Activated T-helper 1 cell treated with anti-CD3 and anti-CD28 coated beads, Interleukin-2, amount 50 U/mL, for 16 hours (primary cell): Measurements from ENCODE around the gene FUBP3.
"Not testable (repeated sequence)": the region's sequence is repeated elsewhere in the genome, so short reads cannot be mapped to it uniquely, and the experiment has no call there.

Experiments used
- DNase-seq, 2 donors: peaks; one replicate each; pipeline ENCODE4 v3.0.0-alpha.2; 2020; ENCODE audit warnings: low read depth in 1 of 2, low spot score in 1 of 2

The FUBP3 gene

DNA sequence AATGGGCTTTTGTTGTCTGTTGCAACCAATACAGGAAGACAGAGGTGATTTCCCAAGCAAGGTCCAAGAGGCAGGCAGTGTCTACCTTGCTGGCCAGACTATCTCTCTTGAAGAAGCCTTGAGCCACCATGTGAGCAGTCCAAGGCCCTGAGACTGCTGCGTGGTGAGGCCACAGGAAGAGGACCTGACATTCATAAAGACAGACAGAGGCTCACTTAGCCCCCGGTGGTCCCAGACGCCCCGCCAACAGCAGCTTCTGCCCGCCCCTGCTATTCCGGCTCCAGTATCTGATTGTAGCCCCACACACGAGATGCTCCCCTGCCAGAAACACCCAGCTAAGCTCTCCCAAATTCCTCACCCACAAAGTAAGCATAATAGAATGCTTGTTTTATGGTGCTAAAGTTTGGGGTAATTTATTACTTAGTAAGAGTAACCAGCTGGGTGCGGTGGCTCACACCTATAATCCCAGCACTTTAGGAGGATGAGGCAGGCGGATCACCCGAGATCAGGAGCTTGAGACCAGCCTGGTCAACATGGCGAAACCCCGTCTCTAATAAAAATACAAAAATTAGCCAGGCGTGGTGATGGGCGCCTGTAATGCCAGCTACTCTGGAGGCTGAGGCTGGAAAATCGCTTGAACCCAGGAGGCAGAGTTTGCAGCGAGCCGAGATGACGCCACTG lies 22.8 kb upstream of the FUBP3 start:
- DNase-seq = no peak

DNA sequence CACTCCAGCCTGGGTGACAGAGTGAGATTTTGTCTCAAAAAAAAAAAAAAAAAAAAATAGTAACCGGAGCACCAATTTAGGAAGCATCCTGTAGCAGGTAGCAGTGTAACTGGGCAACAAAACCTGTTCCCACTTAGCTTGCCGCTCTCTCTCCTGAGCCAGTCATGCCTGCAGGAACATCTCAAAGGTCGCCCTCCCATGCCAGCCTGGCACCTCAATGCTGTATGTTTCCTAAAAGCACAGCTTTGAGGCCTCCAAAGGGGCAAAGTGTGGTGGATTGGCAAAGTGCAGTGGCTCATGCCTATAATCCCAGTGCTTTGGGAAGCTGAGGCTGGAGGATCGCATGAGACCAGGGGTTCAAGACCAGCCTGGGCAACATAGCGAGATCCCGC lies 22.3 kb upstream of the FUBP3 start:
- no peak for DNase-seq

DNA sequence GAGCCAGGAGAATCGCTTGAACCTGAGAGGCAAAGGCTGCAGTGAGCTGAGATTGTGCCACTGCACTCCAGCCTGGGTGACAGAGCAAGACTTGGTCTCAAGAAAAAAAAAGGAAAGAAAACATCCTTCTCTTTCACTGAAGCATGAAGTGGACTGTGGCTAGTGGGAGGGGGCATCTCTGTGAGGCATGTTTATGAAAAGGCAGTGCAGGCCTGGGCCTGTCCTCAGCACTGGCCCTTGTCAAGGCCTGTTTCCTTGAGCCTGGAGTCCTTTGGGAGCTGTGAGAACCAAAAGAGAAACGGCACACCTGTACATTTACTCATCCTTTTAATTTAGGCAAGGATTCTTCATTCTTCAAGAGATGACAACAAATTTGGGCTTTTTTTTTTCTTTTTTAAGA lies 18.3 kb upstream of the FUBP3 start:
- no peak for DNase-seq

DNA sequence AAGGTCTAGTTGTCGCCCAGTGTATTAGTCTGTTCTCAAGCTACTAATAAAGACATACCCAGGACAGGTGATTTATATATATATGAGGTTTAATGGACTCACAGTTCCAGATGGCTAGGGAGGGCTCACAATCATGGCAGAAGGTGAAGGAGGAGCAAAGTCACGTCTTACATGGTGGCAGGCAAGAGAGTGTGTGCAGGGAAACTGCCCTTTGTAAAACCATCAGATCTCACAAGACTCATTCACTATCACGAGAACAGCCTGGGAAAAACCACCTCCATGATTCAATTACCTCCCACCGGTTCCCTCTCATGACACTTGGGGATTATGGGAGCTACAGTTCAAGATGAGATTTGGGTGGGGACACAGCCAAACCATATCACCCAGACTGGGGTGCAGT lies 16.9 kb upstream of the FUBP3 start:
- not testable (repeated sequence) for DNase-seq

DNA sequence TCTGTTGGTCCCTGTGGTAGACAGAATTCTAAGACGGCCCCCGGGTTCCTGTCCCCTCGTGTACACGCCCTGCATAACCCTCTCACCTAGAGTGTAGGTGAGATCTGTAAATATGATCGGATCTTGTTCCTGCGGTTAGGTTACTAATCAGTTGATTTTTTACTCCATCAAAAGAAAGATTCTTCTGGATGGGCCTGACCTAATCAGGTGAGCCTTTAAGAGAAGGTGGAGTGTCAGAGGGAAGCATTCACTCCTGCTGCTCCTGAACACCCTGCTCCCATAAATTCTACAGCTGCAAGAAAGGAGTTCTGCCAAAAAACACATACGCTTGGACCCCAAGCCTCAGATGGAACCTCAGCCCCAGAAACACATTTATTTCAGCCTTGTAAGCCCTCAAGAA lies 15.6 kb upstream of the FUBP3 start:
- no peak for DNase-seq

DNA sequence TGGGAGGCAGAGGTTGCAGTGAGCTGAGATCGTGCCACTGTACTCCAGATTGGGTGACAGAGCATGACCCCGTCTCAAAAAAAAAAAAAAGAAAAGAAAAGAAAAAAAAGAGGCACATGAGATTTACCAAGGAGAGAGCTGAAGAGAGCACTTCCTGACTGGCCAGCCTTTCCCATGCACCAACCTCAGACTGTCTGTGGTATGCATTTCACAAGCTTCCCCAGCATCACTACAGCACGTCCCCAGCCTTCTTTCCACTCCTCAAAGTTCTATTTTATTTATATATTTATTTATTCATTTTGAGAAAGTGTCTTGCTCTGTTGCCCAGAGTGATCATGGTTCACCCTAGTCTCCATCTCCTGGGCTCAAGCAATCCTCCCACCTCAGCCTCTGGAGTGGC lies 13.6 kb upstream of the FUBP3 start:
- DNase-seq = no peak

DNA sequence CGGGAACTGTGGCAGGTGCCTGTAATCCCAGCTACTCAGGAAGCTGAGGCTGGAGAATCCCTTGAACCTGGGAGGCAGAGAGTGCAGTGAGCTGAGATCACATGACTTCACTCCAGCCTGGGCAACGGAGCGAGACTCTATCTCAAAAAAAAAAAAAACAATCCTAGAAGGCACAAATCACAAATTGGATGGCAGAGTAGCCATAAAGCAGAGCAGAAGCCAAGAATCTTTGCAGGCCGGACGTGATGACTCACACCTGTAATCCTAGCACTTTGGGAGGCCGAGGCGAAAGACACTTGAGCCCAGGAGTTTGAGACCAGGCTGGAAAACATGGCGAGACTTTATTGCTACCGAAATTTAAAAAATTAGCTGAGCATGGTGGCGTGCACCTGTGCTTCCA lies 9.2 kb upstream of the FUBP3 start:
- DNase-seq = no peak

DNA sequence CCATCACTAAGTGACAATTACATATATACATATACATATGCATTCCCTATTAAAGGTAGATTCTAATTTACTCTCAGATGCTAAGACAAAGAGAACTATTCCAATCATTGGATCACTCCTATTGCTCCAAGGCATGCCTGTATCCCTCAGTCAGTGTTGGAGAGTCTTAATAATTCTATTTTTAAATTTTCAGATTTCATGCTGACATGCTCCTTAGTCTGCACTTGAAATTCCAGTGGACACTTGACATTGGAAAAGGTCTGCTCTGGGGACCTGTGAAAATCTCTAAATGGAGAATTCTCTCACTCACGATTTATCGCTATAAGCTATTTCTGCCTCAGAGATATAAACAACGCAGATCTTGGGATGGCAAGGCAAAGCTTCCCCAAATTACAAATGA lies 3.9 kb upstream of the FUBP3 start:
- DNase-seq = no peak

DNA sequence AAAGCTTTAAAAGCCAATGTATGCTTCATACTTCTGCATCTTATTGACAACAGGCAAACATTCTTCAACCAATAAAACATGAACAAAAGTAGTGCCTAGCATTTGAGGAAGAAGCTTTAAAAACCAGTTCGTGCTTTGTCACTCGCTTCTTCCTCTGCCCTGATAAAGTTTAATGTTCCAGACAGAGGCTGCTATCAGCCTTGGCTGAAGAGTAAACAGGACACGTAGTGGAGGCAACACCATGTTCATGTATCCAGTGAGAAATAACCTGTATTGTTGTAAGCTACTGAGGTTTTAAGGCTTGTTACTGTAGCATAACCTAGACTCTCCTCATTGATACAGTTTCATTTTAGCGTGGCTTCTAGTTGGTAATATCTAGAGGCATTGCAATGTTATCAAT lies 3.2 kb upstream of the FUBP3 start:
- DNase-seq = no peak

DNA sequence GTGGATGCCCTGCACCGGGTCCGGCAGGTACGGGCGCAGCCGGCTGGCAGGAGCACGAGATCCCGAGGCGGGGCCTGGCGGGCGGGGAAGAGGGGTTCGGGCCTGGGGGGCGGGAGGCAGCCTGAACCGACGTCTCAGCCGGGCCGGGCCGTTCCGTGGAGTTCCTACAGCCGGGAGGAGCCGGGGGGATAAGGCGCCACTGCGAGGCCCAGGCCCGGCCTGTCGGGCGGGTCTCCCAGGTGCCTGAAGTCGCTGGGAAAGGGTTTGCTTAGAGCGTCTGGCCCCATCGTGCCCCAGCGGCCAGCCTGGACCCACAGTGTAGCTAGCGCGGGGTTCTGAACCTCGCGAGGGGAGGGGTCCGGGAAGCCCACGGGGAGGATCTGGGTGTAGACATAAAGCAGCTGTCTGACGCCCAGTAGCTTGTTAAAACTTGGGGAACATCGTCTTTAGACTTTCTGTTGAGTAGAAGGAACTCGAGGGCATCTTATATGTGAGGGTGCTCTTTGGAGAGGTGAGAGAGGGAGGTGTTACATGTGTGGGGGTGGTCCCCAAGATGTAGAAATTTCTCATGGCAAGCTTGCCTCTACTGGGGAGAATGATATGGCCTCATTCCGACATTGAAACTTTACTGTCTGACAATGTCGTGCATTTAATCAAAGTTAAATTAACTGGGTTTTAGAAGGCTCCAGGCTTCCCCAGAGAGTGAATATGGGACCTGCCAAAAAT lies 524 bp downstream of the FUBP3 start:
- no peak for DNase-seq

DNA sequence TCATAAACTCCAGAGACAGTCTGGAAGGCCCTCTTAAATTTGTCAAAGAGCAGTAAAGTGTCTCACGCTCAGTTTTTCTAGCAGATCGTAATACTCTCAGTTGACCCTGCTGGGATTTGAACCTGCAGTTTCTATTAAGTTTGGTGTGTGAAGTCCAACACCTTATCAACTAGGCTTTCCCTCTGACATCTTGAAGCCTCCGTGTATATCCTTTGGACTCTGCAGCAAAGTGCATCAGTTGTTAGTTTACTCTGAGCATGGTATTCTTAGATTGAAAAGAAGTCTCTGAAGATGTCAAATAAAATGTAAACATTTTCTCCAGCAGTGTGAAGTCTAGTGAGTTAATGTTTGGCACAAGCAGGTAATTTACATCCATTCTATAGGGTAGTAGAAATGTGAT lies 2.4 kb downstream of the FUBP3 start:
- DNase-seq = no peak

DNA sequence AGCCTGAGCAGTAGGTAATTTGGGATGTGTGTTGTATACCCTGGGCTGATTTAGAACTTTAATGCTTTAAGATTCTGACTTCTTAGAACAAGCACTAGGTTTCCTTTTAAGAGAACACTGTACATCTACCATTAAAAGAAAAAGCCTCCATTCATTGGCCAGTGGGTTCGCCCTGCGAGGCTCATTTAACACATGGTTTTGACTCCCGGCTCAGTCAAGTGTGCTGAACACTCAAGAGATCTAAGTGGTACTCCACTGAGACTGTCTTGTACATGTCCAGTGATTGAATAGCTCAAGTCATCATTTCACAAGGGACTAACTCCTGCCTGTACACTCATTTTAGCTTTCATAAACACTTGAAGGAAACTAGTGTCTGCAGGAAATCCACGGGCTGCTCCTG lies 3.9 kb downstream of the FUBP3 start:
- no peak for DNase-seq

DNA sequence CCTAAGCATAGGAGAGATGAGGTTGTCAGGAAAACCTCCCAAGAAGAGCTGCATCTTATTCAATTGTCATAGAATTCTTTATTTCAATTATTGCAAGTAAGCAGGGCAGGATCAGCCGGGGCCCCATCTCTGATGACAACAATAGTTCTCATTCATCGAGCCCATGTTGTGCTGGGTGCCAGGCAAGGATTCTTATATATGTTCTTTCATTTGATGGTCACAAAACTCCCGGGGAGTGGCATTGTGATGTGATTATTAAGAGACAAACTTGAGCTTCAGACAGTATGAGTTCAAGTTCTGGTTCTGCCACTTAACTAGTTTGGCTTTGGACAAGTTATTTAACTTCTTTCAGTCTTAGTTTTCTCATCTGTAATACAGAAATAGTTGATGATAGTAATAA lies 8.5 kb downstream of the FUBP3 start:
- no peak for DNase-seq

DNA sequence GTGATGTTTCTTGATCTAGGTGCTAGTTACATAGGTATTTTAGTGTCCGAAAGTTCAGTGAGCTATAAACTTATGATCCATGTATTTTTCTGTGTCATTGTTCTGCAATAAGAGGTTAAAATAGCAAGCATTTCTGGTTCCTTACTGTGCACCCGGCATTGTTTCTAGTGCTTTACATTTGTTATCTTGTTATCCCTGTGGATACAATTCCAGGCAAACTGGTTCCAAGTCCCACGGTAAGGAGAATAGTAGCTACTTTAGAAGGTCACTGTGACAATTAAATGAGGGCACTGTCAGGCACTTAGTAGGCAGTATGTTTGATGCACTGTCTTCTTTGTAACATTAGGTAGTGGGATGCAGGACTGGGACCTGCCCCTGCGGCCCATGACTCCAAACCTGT lies 9.0 kb downstream of the FUBP3 start:
- DNase-seq = no peak

DNA sequence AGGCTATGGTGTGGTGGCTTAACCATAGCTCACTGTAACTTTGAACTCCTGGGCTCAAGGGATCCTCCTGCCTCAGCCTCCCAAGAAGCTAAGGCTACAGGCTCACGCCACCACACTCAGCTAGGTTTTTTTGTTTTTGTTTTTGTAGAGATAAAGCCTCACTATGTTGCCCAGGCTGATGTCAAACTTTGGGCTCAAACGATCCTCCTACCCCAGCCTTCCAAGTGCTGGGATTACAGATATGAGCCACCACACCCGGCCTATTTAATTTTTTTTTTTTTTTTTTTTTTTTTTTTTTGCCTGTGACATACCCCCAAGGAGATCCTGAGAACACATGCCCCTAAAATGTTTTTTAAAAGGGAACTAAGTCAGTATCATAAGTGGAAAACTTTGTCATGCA lies 10.4 kb downstream of the FUBP3 start:
- DNase-seq = no peak

DNA sequence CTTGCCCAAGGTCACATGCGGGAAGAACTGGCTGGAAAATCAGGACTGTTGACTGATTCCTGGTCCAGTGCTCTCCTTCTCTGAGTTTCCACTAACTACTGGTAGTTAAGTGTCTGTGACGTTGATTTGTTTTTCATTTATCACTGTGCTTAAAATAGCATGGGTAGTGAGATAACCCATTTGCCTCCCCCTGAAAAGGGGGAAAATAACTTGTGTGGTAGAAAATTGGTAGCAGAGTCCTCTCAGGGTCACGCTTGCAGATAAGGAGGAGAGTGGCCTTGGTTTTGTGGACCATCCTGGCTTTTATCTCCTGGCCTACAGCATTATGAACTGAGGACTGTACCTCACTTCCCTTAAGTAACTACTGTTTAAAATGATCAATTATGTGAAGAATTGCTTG lies 10.9 kb downstream of the FUBP3 start:
- no peak for DNase-seq

DNA sequence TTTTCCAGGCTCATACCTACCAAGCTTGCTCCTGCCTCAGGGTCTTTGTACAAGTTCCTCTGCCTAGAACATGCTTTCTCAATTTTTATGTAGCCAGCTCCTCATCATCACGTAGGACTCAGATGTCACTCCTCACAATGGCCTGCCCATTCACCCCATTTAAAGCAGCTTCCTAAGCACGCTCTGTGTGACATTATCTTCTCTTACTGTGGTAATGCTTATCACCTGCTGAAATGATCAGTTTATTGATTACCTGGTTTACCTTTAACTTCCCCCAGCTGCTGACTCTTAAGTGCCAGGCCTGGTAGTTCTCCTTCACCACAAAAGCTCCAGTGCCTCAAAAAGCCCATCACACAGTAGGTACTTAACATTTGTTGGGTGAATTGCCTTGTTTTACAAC lies 13.6 kb downstream of the FUBP3 start:
- no peak for DNase-seq

DNA sequence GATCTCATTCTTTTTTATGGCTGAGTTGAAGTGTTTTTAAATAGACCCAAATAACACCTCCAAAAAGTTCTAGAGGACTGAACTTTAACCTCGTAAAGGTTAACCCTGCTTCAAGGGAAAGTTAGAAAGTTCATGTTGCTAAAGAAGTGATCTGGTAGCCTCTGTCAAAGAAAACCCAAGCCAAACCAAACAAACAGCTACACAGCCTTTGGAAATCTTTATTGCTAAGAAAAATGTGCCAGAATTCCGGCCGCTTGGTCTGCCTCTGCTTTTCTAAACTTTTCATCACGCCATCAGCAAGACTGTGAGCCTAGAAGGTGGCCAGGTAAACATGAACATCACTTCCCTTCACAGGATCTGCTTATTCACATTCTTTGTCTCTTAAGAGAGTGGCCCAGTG lies 17.9 kb downstream of the FUBP3 start:
- DNase-seq = no peak

DNA sequence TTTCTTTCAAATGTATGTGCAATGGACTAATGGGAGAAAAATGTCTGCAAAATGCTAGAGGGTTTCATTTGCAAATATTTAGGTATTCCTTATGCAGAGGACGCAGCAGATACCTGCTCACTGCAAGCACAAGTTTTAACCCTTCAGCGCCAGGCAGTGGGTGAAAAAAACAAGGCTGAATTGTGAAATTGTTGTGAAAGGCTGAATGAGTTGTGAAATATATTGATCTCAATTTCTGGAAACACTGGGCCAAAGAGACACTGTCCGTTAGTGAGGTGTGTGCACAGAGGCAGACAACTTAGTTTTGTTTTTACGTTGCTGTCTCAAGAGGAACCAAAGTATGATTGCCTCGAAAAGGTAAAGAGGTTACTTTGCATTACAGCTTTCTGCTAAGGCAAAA lies 18.8 kb downstream of the FUBP3 start:
- no peak for DNase-seq

DNA sequence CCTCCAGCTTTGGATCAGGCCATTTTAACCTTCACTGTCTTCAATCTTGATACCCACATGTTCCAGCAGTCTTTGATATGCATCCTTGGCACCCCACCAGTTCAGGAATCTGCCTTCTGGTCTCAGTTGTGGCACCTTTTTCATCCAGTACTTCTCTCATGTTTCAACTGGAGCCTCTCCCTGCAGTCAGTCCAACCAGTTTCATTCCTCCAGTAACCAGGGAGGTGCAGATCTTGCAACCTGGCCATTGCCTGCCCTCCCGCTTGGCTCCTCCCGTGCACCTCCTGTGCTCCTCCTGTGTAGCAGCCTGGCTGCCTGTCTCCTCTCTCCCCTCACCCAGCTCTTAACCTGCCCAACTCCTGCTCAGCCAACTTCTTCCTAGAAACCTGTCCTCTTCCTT lies 20.2 kb downstream of the FUBP3 start:
- no peak for DNase-seq

DNA sequence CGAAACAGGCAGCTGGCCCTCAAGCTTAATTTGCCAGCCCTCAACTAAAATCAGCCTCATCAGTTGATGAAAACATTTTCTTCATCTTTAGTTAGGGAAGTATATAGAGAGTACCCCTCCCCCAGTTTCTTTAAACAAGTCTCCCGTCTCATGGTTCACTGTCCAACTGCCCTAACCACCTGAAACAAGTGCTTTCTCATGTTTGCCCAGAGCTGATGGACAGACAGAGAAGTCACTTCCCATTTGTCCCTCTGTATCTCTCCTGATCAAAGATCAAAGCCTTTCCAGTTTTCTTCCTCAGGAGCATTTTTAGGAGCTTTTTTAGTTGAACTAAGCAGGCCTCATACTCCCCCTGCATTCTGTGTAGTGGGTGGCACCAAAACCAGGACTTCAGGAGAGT lies 21.7 kb downstream of the FUBP3 start:
- no peak for DNase-seq

DNA sequence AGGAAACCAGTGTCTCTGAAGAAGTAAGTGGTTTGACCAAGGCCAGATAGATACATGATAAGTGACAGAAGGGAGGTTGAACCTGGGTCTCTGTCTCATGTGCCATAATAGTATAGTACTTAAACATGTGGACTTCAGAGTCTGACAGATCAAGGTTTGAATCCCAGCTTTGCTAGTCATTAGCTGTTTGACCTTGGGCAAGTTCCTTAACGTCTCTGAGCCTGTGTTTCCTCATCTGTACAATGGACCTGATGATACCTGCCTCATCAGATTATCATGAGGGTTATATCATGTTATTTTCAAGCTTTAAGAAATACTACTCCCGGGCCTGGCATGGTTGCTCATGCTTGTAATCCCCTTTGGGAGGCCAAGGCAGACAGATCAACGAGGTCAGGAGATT lies 24.9 kb downstream of the FUBP3 start:
- no peak for DNase-seq

DNA sequence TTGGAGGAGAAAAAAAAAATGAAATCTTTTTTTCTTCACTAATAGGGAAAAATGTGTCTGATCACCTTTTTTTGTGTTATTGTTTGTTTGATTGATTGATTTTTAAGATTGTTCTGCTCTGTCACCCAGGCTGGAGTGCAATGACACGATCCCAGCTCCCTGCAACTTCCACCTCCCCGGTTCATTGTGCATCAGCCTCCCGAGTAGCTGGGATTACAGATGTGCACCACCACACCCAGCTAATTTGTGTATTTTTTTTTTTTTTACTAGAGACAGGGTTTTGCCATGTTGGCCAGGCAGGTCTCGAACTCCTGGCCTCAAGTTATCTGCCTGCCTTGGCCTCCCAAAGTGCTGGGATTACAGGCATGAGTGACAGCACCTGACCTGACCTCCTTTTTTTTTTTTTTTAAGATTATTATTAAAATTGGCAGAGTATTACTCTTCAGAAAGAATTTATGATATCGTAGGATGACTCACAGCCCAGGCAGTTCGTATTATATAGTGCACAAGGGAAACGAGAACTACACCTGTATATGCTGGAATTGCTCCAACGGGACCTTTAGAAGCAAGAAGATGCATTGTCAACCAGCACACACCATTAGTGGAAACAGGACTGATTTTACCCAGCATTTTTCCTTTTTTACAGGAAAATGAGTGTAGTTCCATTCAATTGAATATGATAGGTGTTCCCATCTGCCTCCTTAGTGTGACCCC lies 27.7 kb downstream of the FUBP3 start:
- DNase-seq = no peak
